Parathyroid adenoma (tissue), 2 donors: ENCODE results near the gene ZNF333.
"Not testable (repeated sequence)": the region's sequence is repeated elsewhere in the genome, so short reads cannot be mapped to it uniquely, and the experiment has no call there.

ENCODE experiments used
- H2AFZ ChIP-seq: fragments of 300-600 bp; sonication (generic); one replicate; pipeline ENCODE4 v1.7.0; 2017; ENCODE audit warnings: antibody characterized with exemption, mild to moderate bottlenecking
- H3K27ac ChIP-seq: fragments of 300-600 bp; sonication (generic); one replicate; pipeline ENCODE4 v1.7.0; 2017
- H3K27me3 ChIP-seq: fragments of 300-600 bp; sonication (generic); one replicate; pipeline ENCODE4 v1.7.0; 2017; ENCODE audit warnings: low read length; ENCODE audit not compliant: control insufficient read depth, insufficient read depth
- H3K36me3 ChIP-seq: fragments of 300-600 bp; sonication (generic); one replicate; pipeline ENCODE4 v1.7.0; 2017; ENCODE audit warnings: low read length; ENCODE audit not compliant: control insufficient read depth, insufficient read depth
- H3K4me1 ChIP-seq: fragments of 300-600 bp; sonication (generic); one replicate; pipeline ENCODE4 v1.7.0; 2017; ENCODE audit warnings: control low read depth
- H3K4me2 ChIP-seq: fragments of 300-600 bp; sonication (generic); one replicate; pipeline ENCODE4 v1.7.0; 2017; ENCODE audit warnings: low read length
- H3K4me3 ChIP-seq: fragments of 300-600 bp; sonication (generic); one replicate; pipeline ENCODE4 v1.7.0; 2017; ENCODE audit warnings: low read depth, low read length
- H3K79me2 ChIP-seq: fragments of 300-600 bp; sonication (generic); one replicate; pipeline ENCODE4 v1.7.0; 2017; ENCODE audit warnings: control low read depth
- H3K9ac ChIP-seq: fragments of 300-600 bp; sonication (generic); one replicate; pipeline ENCODE4 v1.7.0; 2017; ENCODE audit warnings: mild to moderate bottlenecking
- H3K9me3 ChIP-seq: fragments of 300-600 bp; sonication (generic); one replicate; pipeline ENCODE4 v1.7.0; 2017; ENCODE audit warnings: low read length; ENCODE audit not compliant: control insufficient read depth
- CTCF ChIP-seq: fragments of 300-600 bp; sonication (generic); IDR thresholded peaks from one replicate; pipeline ENCODE4 v1.7.0; 2017; ENCODE audit warnings: antibody characterized with exemption, mild to moderate bottlenecking
- donor health status: primary hyperparathyroidism.

The ZNF333 gene

GRCh38 chr19:14779151-14779550 lies 89.3 kb downstream of the ZNF333 start:
- no peak overlapping the region for H3K4me2 ChIP-seq
- H3K4me1 ChIP-seq = peaks cover 2% of the 10 kb centered on the region
- H3K9me3 ChIP-seq = no peaks in the 10 kb centered on the region
- H3K4me3 ChIP-seq = no peak overlapping the region
- H3K36me3 ChIP-seq = no peaks in the 10 kb centered on the region
- H2AFZ ChIP-seq = no peak overlapping the region
- no peaks in the 10 kb centered on the region for H3K27me3 ChIP-seq
- TF ChIP-seq CTCF = no peak
- no peak overlapping the region for H3K27ac ChIP-seq
- H3K9ac ChIP-seq = no peak overlapping the region
- H3K79me2 ChIP-seq = no peaks in the 10 kb centered on the region

GRCh38 chr19:14780622-14781225 lies 90.9 kb downstream of the ZNF333 start:
- H2AFZ ChIP-seq, H3K9ac ChIP-seq, H3K4me2 ChIP-seq, H3K4me1 ChIP-seq, H3K36me3 ChIP-seq, H3K9me3 ChIP-seq, H3K4me3 ChIP-seq, H3K79me2 ChIP-seq, H3K27ac ChIP-seq, H3K27me3 ChIP-seq: not testable (repeated sequence)

GRCh38 chr19:14781713-14782536 lies 92.1 kb downstream of the ZNF333 start:
- not testable (repeated sequence) for H2AFZ ChIP-seq, H3K36me3 ChIP-seq, H3K27me3 ChIP-seq, H3K4me2 ChIP-seq, H3K27ac ChIP-seq, H3K9ac ChIP-seq, H3K79me2 ChIP-seq, H3K4me1 ChIP-seq, H3K4me3 ChIP-seq, H3K9me3 ChIP-seq

GRCh38 chr19:14782626-14783409 lies 93.0 kb downstream of the ZNF333 start:
- H3K9ac ChIP-seq = no peak overlapping the region
- no peak for TF ChIP-seq CTCF
- H3K4me3 ChIP-seq = no peak overlapping the region
- no peak overlapping the region for H2AFZ ChIP-seq
- no peaks in the 10 kb centered on the region for H3K27me3 ChIP-seq
- no peak overlapping the region for H3K27ac ChIP-seq
- H3K4me2 ChIP-seq = no peak overlapping the region
- no peaks in the 10 kb centered on the region for H3K36me3 ChIP-seq
- no peaks in the 10 kb centered on the region for H3K4me1 ChIP-seq
- no peaks in the 10 kb centered on the region for H3K9me3 ChIP-seq
- H3K79me2 ChIP-seq = no peaks in the 10 kb centered on the region
